HG02642 (cell line): ENCODE measurements around the gene SOX12.
"Not testable (repeated sequence)": the region's sequence is repeated elsewhere in the genome, so short reads cannot be mapped to it uniquely, and the experiment has no call there.

ENCODE experiments used
- ATAC-seq: cut with Tn5 transposase; IDR thresholded peaks from one replicate; pipeline ENCODE4 v1.9.1; 2021; ENCODE audit warnings: mild to moderate bottlenecking; ENCODE audit not compliant: unreplicated experiment, poor library complexity

Gene SOX12

DNA sequence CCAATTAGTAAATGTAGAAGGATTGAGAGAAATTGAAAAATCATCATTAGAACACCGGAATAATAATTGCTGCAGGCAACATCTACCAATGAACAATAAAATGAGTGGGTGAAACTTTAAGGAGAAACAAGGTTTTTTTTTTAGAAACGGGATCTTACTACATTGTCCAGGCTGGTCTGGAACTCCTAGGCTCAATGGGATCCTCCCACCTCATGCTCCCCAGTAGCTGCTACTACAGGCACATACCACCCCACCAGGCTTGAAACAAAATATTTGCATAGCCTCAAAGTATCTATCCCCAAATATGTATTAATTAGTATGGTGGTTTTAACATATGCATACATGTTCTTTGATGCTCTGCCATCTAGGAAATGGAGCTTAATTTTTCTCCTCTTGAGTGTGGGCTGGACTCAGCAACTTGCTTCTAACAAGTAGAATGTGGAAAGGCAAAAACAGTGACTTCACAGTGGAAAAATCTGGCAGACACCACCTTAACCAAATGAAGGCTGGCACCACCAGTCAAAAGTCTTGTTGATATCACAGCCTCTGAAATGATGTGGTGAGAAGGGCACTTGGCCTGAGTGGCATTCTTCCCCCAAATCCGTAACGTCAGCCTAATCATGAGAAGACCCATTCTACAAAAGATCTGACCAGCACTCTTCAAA lies 33.7 kb downstream of the SOX12 start:
- ATAC-seq = no peak

DNA sequence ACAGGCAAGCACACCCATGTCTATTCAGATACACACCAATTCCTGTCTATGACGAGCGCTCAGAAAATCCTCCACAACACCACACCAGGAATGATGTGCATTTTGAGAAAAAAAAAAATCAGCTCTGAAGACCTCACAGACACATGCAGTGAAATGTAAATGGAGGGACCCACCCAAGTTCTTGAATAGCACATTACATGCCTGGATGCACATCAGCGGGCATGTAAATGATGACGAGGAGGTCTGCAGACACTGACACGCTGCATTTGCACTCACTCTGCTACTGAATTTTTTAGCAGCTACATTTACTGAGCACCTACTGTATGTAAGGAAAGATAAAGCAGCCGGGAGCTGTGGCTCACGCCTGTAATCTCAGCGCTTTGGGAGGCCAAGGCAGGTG lies 36.2 kb downstream of the SOX12 start:
- ATAC-seq = no peak

DNA sequence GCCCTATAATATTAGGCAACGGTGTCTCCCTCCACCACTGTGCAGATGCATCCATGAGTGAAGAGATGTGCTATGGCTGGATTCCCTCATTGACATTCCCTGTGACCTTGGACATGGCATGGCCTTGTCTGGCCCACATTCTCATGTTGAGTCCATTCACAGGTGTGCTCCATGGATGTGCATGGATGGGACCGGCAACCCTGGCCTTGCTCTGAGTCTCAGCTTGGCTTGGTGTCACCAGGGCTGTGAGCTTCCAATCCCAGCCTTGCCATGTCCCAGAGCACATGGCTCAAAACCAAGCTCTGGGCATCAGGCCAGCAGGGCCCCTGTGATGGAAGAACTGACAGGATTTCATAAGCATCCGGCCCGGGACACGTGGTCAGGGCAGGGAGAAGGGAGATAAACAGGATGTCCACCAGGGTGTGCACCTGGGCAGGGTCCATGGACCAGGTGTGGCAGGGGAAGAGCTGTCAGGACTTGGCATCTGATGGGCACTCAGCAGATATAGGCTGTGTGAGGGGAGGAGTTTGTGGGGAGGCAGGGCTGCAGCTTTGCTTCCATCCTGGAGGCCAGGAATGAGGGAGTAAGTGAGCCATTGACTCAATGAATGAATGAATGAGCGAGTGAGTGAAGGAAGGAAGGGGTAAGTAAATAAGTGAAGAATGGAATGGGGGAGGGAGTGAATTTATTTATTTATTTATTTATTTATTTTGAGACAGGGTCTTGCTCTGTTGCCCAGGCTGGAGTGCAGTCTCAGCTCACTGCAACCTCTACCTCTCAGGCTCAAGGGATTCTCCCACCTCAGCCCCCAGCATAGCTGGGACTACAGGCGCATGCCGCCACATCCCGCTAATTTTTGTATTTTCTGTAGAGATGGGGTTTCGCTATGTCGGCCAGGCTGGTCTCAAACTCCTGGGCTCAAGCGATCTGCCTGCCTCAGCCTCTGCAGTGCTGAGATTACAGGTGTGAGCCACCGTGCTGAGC lies 37.2 kb downstream of the SOX12 start:
- no peak for ATAC-seq

DNA sequence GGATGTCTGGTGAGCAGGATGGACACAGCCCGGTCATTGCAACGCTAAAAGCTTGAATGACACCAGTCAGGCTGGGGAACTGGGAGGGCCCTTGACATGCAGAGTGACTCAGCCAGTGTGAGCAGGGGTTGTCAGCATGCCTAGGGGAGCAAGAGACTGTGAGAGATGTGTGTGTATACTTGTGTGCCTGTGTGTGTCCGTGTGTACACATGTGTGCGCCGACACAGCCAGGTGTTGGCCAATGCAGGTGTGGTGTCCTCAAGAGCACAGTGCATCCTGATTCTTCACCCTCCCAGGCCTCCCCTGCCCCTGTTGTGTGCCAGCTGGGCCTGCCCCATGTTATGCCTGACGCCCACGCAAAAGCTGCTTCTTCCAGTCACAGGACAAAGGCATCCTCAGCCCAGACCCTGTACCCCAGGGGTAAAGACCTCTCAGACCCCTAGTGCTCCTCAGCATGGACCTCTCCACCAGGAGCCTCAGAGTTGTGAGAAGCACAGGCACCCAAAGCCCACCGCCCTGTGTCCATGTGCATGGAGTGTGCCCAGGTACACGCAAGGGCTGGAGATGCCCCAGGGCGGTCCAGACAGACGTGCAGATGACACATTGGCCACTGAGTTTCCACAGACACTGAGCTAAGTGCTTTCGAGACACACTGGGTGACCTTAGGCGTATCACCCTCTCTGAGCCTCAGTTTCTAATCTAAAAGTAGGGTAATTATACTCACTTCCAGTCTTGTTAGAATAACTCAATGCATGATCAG lies 38.1 kb downstream of the SOX12 start:
- no peak for ATAC-seq

GRCh38 chr20:364905-365794 lies 39.8 kb downstream of the SOX12 start:
- no peak for ATAC-seq

DNA sequence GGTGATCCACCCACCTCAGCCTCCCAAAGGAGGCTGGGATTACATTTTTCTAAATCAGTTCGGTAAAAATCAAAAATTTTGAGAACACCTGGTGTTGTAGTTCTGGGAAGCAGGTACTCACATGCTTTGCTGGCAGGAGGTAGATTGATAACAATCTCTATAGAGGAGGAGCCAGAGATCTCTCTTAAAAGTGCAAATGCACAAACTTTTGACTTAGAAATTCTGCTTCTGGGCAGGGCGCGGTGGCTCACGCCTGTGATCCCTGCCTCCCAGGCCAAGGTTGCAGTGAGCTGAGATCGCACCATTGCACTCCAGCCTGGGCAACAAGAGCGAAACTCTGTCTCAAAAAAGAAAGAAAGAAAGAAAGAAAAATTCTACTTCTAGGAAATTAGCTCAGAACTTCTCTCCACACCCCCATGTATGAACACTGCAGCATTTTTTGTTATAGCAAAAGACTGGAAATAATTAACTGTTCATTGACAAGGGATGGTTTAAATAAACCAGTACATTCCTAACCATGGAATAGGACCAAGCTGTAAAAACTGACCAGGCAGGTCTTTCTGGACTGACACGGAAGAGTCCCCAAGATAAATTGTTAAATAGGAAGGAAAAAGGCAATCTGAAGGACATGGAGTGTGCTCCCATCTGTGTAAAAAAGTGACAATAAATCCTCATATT lies 40.8 kb downstream of the SOX12 start:
- no peak for ATAC-seq

GRCh38 chr20:366719-367485 lies 41.5 kb downstream of the SOX12 start:
- no peak for ATAC-seq

GRCh38 chr20:367486-367887 lies 42.1 kb downstream of the SOX12 start:
- no peak for ATAC-seq

DNA sequence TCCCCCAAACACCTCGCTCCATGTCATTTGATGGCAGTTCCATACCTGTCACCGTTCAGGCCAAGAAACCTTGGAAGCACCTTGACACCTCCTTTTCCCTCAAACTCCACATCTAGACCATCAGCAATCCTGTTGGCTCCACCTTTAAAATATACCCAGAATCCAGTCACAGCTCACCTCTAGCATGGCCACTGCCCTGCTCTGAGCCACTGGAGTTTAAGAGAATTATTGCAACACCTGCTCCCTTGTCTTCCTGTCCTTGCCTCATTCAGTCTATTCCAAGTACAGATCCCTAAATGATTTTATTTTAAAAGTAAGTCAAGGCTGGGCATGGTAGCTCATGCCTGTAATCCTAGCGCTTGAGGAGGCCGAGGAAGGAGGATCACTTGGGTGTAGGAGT lies 43.6 kb downstream of the SOX12 start:
- no peak for ATAC-seq

DNA sequence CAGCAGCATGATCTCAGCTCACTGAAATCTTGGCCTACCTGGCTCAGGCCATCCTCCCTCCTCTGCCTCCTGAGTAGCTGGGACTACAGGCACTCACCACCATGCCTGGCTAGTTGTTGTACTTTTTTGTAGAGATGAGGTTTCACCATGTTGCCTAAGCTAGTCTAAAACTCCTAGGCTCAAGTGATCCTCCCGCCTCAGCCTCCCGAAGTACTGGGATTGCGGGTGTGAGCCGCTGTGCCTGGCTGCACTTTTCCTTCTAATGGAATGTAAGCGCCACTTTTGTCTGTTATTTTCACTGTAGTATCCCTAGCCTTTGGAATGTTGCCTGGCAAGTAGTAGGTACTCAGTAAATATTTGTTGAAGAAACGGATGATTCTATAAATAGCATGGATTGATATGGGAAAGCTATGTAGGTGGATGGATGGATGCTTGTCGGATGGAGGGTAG lies 44.8 kb downstream of the SOX12 start:
- no peak for ATAC-seq

GRCh38 chr20:370977-371754 lies 45.8 kb downstream of the SOX12 start:
- no peak for ATAC-seq

- ATAC-seq = no peak
Observed at GRCh38 chr20:371755-372542, 46.6 kb downstream of the SOX12 start.

GRCh38 chr20:372543-373082 lies 47.3 kb downstream of the SOX12 start:
- not testable (repeated sequence) for ATAC-seq

DNA sequence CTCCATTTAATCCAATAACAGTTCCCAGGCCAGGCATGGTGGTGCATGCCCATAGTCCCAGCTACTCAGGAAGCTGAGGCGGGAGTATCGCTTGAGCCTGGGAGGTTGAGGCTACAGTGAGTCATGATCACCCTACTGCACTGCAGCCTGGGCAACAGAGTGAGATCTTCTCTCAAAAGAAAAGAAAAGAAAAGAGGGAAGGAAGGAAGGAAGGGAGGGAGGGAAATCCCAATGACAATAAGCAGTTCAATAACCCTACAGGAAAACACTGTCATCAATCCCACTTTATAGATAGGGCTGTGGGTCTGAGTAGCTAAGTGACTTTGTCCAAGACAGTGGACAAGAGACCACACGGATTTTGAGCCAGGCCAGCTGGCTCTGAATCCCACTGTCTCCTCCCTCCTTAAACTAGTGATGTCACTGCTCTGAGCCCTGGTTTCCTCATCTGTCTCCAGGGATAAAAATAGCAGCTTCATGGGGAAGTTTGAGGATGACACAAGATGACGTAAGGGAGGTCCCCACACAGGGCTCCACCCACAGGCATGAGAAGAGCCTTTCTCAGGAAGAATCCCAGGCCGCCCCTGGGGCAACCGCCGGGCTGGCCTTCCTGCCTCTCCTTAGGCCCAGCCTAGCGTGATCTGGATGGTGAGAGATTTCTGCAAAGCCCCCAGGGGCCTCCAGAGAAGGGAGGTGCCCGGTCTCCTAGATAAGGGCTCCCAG lies 48.0 kb downstream of the SOX12 start:
- no peak for ATAC-seq

DNA sequence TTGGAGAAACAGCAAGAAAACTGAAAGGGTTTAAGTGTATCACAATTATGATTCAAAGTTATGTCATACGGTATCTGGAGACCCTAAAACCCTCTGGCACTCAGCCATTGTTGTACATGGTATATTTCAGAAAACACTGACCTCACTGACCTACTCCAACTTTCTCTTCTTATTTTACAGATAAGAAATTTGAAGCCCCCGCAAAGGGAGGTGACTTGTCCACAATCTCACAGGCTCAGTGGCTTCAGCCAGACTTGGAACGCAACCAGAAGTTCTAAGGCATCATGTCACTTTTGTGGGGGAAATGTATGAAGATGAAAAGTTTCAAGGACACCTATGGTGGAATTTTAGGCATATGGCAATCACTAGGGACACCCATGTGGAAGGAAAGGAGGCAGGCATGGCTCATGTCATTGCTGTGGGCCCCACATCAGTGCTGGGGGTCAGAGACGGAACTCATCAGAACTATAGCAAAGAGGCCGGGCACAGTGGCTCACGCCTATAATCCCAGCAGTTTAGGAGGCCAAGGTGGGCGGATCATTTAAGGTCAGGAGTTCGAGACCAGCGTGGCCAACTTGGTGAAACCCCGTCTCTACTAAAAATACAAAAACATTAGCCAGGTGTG lies 50.0 kb downstream of the SOX12 start:
- ATAC-seq = no peak

DNA sequence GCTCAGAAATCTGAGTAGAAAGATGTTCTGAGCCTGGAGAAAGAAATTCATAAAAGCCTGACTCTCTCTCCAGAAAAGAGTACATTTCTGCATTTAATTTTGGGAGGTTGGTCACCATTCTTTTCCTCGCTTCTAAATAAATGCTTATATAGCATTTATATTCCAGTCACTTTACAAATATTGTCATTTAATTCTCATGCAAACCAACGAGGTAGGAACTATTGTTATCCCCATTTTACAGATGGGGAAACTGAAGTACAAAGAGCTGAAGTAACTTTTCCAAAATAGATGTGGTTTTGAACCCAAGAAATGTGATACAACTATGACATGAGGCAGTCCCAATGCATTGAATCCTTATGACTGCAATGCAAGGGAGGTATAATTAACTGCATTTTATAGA lies 50.7 kb downstream of the SOX12 start:
- no peak for ATAC-seq
